Measurements from ENCODE around the gene MAPK6.

Gene MAPK6

GRCh38 chr15:52069559-52069958 is 50.5 kb downstream of the MAPK6 start:
- ChIA-PET CTCF (interaction anchor here (0.7 to 2.1 kb wide), 4 partner anchors 9 to 69 kb away, joined by 3 to 32 read pairs (median 3); no protein-coding TSS in a partner anchor), POLR2A (no interaction called here)
- H3K4me3 ChIP-seq (ENCODE audit: low read depth, low read length), result no peak overlapping the region
- DNase-seq (ENCODE audit: low read depth, low spot score), result no peak
- no peak for TF ChIP-seq CTCF (IDR thresholded peaks at IDR 0.05; ENCODE audit: insufficient read depth, low read length, missing control alignments)

GRCh38 chr15:52071570-52071969 is 52.6 kb downstream of the MAPK6 start:
- CTCF ChIA-PET, result interaction anchor here (0.8 kb wide), 1 partner anchor 79 kb away, joined by 3 read pairs; no protein-coding TSS in a partner anchor
- H3K4me3 ChIP-seq (ENCODE audit: low read depth, low read length), result no peak overlapping the region
- POLR2A ChIA-PET, result no interaction called here
- no peak for TF ChIP-seq CTCF (IDR thresholded peaks at IDR 0.05; ENCODE audit: insufficient read depth, low read length, missing control alignments)
- no peak for DNase-seq (ENCODE audit: low read depth, low spot score)

GRCh38 chr15:52076889-52077781 is 58.1 kb downstream of the MAPK6 start:
- H3K4me3 ChIP-seq (ENCODE audit: low read depth, low read length), result no peak overlapping the region
- CTCF ChIA-PET, result interaction anchor here (0.5 to 5.4 kb wide), 24 partner anchors 8 to 163 kb away, joined by 3 to 48 read pairs (median 8); no protein-coding TSS in a partner anchor
- TF ChIP-seq CTCF (IDR thresholded peaks at IDR 0.05; ENCODE audit: insufficient read depth, low read length, missing control alignments), result no peak
- DNase-seq (ENCODE audit: low read depth, low spot score), result no peak
- POLR2A ChIA-PET, result no interaction called here

GRCh38 chr15:52078197-52078875 is 59.3 kb downstream of the MAPK6 start:
- DNase-seq (ENCODE audit: low read depth, low spot score), result no peak
- ChIA-PET CTCF (interaction anchor here (0.5 to 5.4 kb wide), 46 partner anchors 9 to 189 kb away, joined by 3 to 48 read pairs (median 5); partner anchors contain the start of genes BCL2L10 and LEO1), POLR2A (no interaction called here)
- TF ChIP-seq CTCF (IDR thresholded peaks at IDR 0.05; ENCODE audit: insufficient read depth, low read length, missing control alignments), result no peak
- no peak overlapping the region for H3K4me3 ChIP-seq (ENCODE audit: low read depth, low read length)

- peak; percentile 79 for TF ChIP-seq CTCF (IDR thresholded peaks at IDR 0.05; ENCODE audit: insufficient read depth, low read length, missing control alignments)
- H3K4me3 ChIP-seq (ENCODE audit: low read depth, low read length), result no peak overlapping the region
- ChIA-PET CTCF (interaction anchor here (0.8 to 5.4 kb wide), 42 partner anchors 8 to 190 kb away, joined by 3 to 48 read pairs (median 5); partner anchors contain the start of genes BCL2L10 and LEO1), POLR2A (no interaction called here)
- DNase-seq (ENCODE audit: low read depth, low spot score), result no peak
Observed at GRCh38 chr15:52078876-52079700, 60.1 kb downstream of the MAPK6 start.

All from AG04449 (cell line).